Stimulated activated CD4-positive, alpha-beta T cell treated with anti-CD3 and anti-CD28 coated beads, Interleukin-2, amount 100 ng/mL, for 24 hours (primary cell): ENCODE data around the gene MYH15.
"Not testable (repeated sequence)": the region's sequence is repeated elsewhere in the genome, so short reads cannot be mapped to it uniquely, and the experiment has no call there.

Experiments used
- DNase-seq, 2 donors: peaks; one replicate each; pipeline ENCODE4 v3.0.0-alpha.2; 2020

The MYH15 gene

GRCh38 chr3:108381529-108382140 is 128.8 kb downstream of the MYH15 start:
- DNase-seq = no peak

- no peak for DNase-seq
These were observed 130.1 kb downstream of the MYH15 start for GRCh38 chr3:108380128-108380795.

GRCh38 chr3:108378952-108379342 is 131.4 kb downstream of the MYH15 start:
- DNase-seq = not testable (repeated sequence)

- no peak for DNase-seq
These were observed 132.0 kb downstream of the MYH15 start for GRCh38 chr3:108378153-108378951.

- DNase-seq = no peak
These were observed 133.0 kb downstream of the MYH15 start for GRCh38 chr3:108377384-108377783.

- DNase-seq = no peak
These were observed 134.4 kb downstream of the MYH15 start for GRCh38 chr3:108376026-108376425.

GRCh38 chr3:108359011-108359410 is 151.4 kb downstream of the MYH15 start:
- DNase-seq = no peak

GRCh38 chr3:108357042-108357441 is 153.4 kb downstream of the MYH15 start:
- no peak for DNase-seq

GRCh38 chr3:108354562-108354961 is 155.8 kb downstream of the MYH15 start:
- DNase-seq = no peak

- no peak for DNase-seq
These were observed 158.2 kb downstream of the MYH15 start for GRCh38 chr3:108352176-108352575.

GRCh38 chr3:108346301-108347227 is 163.8 kb downstream of the MYH15 start:
- DNase-seq = no peak

- no peak for DNase-seq
These were observed 164.7 kb downstream of the MYH15 start for GRCh38 chr3:108345492-108346205.

GRCh38 chr3:108343491-108343890 is 166.9 kb downstream of the MYH15 start:
- no peak for DNase-seq

GRCh38 chr3:108342837-108343486 is 167.4 kb downstream of the MYH15 start:
- no peak for DNase-seq

- DNase-seq = no peak
These were observed 168.5 kb downstream of the MYH15 start for GRCh38 chr3:108341911-108342310.

- DNase-seq = no peak
These were observed 171.4 kb downstream of the MYH15 start for GRCh38 chr3:108338901-108339545.

GRCh38 chr3:108334701-108335100 is 175.7 kb downstream of the MYH15 start:
- no peak for DNase-seq

- no peak for DNase-seq
These were observed 176.4 kb downstream of the MYH15 start for GRCh38 chr3:108333961-108334360.

- no peak for DNase-seq
These were observed 178.6 kb downstream of the MYH15 start for GRCh38 chr3:108331792-108332191.
